ENCODE data around the gene ZNG1F.
"Not testable (repeated sequence)": the region's sequence is repeated elsewhere in the genome, so short reads cannot be mapped to it uniquely, and the experiment has no call there.

GRCh38 chr9:41150116-41150515 lies 39.0 kb downstream of the ZNG1F start:
- TF ChIP-seq CTCF (conservative IDR thresholded peaks at IDR 0.05; ENCODE audit: low read depth in 2 of 2); REST (IDR thresholded peaks at IDR 0.05; ENCODE audit: unreplicated experiment); EZH2phosphoT487 (IDR thresholded peaks at IDR 0.05; ENCODE audit: unreplicated experiment); CREB1 (CRISPR knock-in tag; IDR thresholded peaks at IDR 0.05; ENCODE audit: low read depth); EZH2 (IDR thresholded peaks at IDR 0.05; ENCODE audit: low read depth, unreplicated experiment); JUNB (IDR thresholded peaks at IDR 0.05; ENCODE audit: unreplicated experiment); NANOG (IDR thresholded peaks at IDR 0.05; ENCODE audit: borderline replicate concordance): not testable (repeated sequence)

Data from GM23338 (cell line).